ENCODE measurements around the gene TMEM119. TPM values are rescaled to one million over a fixed set of nuclear protein-coding genes. Genes with fewer than 3 reads are reported as not detected.

The TMEM119 gene
- total and polyA plus RNA-seq, 2 of the 8 experiments (the other 6 are each of a cell fraction or from before 2014, with no cell fraction given) = 0.35 to 0.61 TPM

- Histone ChIP-seq H3K4me2 (ENCODE audit: insufficient read depth in 1 of 2, low read depth in 2 of 2, low read length in 2 of 2) (no peak overlapping the region), H4K91ac (replicated peaks; ENCODE audit: insufficient read length, low read length) (no peak overlapping the region), H3K18ac (ENCODE audit: extremely low read depth, low read length) (no peak overlapping the region), H3K56ac (replicated peaks; ENCODE audit: insufficient read length, low read depth, low read length) (no peak overlapping the region), H3K9ac (replicated peaks in 1 of 4; ENCODE audit: extremely low read depth in 1 of 4, low read depth in 3 of 4, low read length in 3 of 4) (no peak overlapping the region), H2BK12ac (ENCODE audit: low read depth, low read length) (no peak overlapping the region), H2BK5ac (ENCODE audit: low read depth, low read length) (no peak overlapping the region), H4K8ac (ENCODE audit: extremely low read depth, insufficient read depth, low read length) (no peak overlapping the region; the same call in 1 of the 2 replicates), H3K36me3 (ENCODE audit: control insufficient read depth in 2 of 4, insufficient read depth in 4 of 4, low read length in 3 of 4) (no peaks in the 10 kb centered on the region), H3K23me2 (ENCODE audit: low read depth, low read length) (peaks cover 14% of the 10 kb centered on the region; the same call in 1 of the 2 replicates), H3K27ac (ENCODE audit: low read depth, low read length) (no peak overlapping the region), H3K27me3 (replicated peaks in 1 of 4; ENCODE audit: control insufficient read depth in 3 of 4, extremely low read depth in 1 of 4, insufficient read depth in 3 of 4, low read length in 3 of 4) (no peaks in the 10 kb centered on the region), H3K9me3 (ENCODE audit: insufficient read depth in 2 of 2, low read depth in 1 of 2, low read length in 1 of 2) (peaks cover 0 to 3% of the 10 kb centered on the region in 2 experiments; a peak in 1 of 4 replicates), H3K4ac (replicated peaks; ENCODE audit: insufficient read length, low read depth, low read length) (no peak overlapping the region), H3K4me1 (replicated peaks in 1 of 4; ENCODE audit: control insufficient read depth in 3 of 4, insufficient read depth in 4 of 4, low read length in 3 of 4) (no peaks in the 10 kb centered on the region), H3K14ac (ENCODE audit: insufficient read length) (no peak overlapping the region), H2BK120ac (replicated peaks; ENCODE audit: low read depth, low read length) (no peak overlapping the region), H2BK15ac (ENCODE audit: low read length) (no peak overlapping the region), H2AK5ac (ENCODE audit: low read depth, low read length) (no peak overlapping the region), H4K5ac (ENCODE audit: insufficient read length, low read depth, low read length) (no peak overlapping the region), H3K79me2 (ENCODE audit: control insufficient read depth in 1 of 2, insufficient read depth in 2 of 2, low read length in 2 of 2) (no peaks in the 10 kb centered on the region), H3K4me3 (ENCODE audit: extremely low read depth in 1 of 4, insufficient read depth in 2 of 4, low read depth in 3 of 4, low read length in 4 of 4) (no peak overlapping the region), H3K79me1 (ENCODE audit: low read depth, low read length) (no peaks in the 10 kb centered on the region), H2AFZ (ENCODE audit: low read length) (no peak overlapping the region), H2BK20ac (ENCODE audit: low read length) (no peak overlapping the region), H4K20me1 (replicated peaks in 1 of 2; ENCODE audit: control insufficient read depth in 1 of 2, insufficient read depth in 2 of 2, low read length in 2 of 2) (peaks cover 0 to 6% of the 10 kb centered on the region in 2 experiments), H3K23ac (ENCODE audit: insufficient read length) (no peak overlapping the region)
- ChIA-PET POLR2A (ENCODE audit: partially characterized antibody) (interaction anchor here (1.6 kb wide), 1 partner anchor 16 kb away, joined by 4 read pairs; no protein-coding TSS in a partner anchor), CTCF (ENCODE audit: partially characterized antibody) (interaction anchor here (1.0 to 24.3 kb wide), 7 partner anchors 8 to 65 kb away, joined by 3 to 523 read pairs (median 5); no protein-coding TSS in a partner anchor)
- 60% methylated on average over 6 of the region's 6 CpGs; no CpG with 5 or more reads in 1 of the 2 experiments for WGBS, 2 experiments (ENCODE audit: extremely low coverage in 1 of 2, insufficient coverage in 1 of 2, insufficient read length in 1 of 2, insufficient replicate concordance in 2 of 2, low coverage in 1 of 2, low lambda C conversion rate in 2 of 2, missing lambda C conversion rate in 1 of 2)
- DNase-seq (ENCODE audit: low read depth in 1 of 2, low spot score in 2 of 2) (no peak), FAIRE-seq (no peak)
- no peak for TF ChIP-seq TBP (IDR thresholded peaks at IDR 0.05; ENCODE audit: low read depth, low read length)
- no peak for TF ChIP-seq CREB1 (IDR thresholded peaks at IDR 0.05)
- TF ChIP-seq YY1 (IDR thresholded peaks at IDR 0.05; ENCODE audit: low read depth, low read length) = no peak
- no peak for TF ChIP-seq SIRT6 (IDR thresholded peaks at IDR 0.05; ENCODE audit: low read length)
- TF ChIP-seq TAF1 (IDR thresholded peaks at IDR 0.05; ENCODE audit: low read depth, low read length) = no peak
- no peak for TF ChIP-seq MAFK (IDR thresholded peaks at IDR 0.05; ENCODE audit: low read depth, low read length)
- no peak for TF ChIP-seq SRF (IDR thresholded peaks at IDR 0.05; ENCODE audit: low read depth, low read length)
- no peak for TF ChIP-seq KDM4A (IDR thresholded peaks at IDR 0.05; ENCODE audit: low read depth, low read length, severe bottlenecking)
- TF ChIP-seq ASH2L (IDR thresholded peaks at IDR 0.05; ENCODE audit: low read length) = no peak
- no peak for TF ChIP-seq SP2 (IDR thresholded peaks at IDR 0.05; ENCODE audit: low read length)
- TF ChIP-seq ATF3 (IDR thresholded peaks at IDR 0.05; ENCODE audit: insufficient read depth, low read depth, low read length) = no peak
- no peak for TF ChIP-seq GTF2F1 (IDR thresholded peaks at IDR 0.05; ENCODE audit: borderline replicate concordance, low read depth, low read length)
- no peak for TF ChIP-seq POLR2AphosphoS5 (IDR thresholded peaks at IDR 0.05; ENCODE audit: low read depth, low read length)
- no peak for TF ChIP-seq NRF1 (IDR thresholded peaks at IDR 0.05; ENCODE audit: low read depth, low read length)
- TF ChIP-seq SIN3A (conservative IDR thresholded peaks at IDR 0.05 in 1 of 2, IDR thresholded peaks at IDR 0.05 in 1 of 2; ENCODE audit: low read depth in 1 of 2, low read length in 2 of 2) = no peak
Observed at GRCh38 chr12:108576660-108577234, 21.1 kb downstream of the TMEM119 start.
